Inflammatory macrophage treated with lipopolysaccharide for 1 hour (primary cell): ENCODE data around the gene SOCS3.
"Not testable (repeated sequence)": the region's sequence is repeated elsewhere in the genome, so short reads cannot be mapped to it uniquely, and the experiment has no call there.

Experiments
- DNase-seq, 2 donors: peaks; one replicate each; pipeline ENCODE4 v3.0.0-alpha.2; 2020 to 2022

SOCS3 gene

GRCh38 chr17:78347453-78347852 lies 12.4 kb downstream of the SOCS3 start:
- no peak for DNase-seq

- no peak for DNase-seq
Observed at GRCh38 chr17:78346605-78347250, 13.1 kb downstream of the SOCS3 start.

DNA sequence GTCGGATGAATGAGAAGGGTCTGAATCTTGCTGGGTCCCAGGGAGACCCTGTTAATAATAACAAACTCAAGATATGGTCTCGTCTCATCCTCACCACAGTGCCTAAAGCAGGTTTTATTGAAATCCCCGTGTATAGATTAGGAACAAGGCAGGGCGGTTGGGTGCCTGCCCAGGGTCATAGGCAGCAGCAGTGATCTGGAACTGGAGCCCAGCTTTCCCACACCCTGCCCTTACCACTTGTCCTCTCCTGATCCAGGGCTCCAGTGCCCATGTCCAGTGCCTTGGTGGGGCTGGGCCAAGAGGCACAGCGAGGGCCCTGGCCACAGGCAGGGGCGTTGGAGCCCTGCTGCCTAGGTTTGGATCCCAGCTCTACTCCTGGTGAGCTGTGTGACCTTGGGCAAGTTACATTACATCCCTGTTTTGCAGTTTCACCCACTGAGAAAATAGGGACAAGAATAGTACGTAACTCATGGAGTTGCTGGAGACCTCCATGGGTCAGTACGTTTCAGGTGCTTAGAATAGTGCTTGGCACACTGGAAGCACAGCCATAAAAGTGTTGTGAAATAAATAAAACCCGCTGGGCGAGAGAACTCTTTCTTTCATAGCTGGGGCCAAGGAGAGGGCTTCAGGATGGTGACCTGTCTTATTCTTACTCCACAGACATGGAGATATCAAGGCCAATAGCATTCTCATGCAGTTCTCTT lies 13.9 kb downstream of the SOCS3 start:
- no peak for DNase-seq

DNA sequence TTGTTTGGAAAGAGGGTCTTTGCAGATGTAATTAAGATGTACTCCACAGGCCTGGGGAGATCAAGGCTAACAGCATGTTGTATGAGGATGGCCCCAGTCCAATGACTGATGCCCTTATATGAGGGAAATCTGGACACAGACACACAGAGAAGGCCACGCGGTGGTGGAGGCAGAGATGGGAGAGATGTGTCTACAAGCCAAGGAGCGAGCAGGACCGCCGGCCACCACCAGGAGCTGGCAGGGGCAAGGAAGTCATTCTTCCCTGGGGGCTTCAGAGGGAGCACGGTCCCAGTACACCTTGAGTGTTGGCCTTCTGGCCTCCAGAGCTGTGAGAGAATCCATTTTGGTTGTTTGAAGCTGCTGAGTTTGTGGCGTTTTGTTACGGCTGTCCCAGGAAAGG lies 14.7 kb downstream of the SOCS3 start:
- no peak for DNase-seq

- DNase-seq = no peak
Observed at GRCh38 chr17:78344666-78345065, 15.2 kb downstream of the SOCS3 start.

GRCh38 chr17:78343543-78344201 lies 16.2 kb downstream of the SOCS3 start:
- DNase-seq = peak; percentile 62 to 81

DNA sequence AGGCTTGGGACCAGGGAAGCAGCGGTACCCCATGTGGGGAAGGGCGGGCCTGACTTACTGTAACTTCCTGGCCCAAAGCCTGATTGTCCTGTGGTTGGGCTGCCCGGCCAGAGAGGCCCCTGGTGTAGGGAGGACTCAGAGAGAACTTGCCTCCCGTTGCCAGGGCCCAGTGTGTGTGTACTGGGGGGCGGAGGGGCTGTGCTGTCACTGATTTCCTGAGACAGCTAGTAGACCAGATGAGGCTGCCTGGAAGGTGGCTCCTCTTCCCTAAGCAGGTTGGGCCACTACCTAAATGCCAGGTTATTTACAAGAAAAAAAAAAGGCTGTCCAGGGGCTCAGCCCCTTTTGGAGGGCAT lies 16.7 kb downstream of the SOCS3 start:
- peak in 1 of 2 donors; percentile 56 for DNase-seq

DNA sequence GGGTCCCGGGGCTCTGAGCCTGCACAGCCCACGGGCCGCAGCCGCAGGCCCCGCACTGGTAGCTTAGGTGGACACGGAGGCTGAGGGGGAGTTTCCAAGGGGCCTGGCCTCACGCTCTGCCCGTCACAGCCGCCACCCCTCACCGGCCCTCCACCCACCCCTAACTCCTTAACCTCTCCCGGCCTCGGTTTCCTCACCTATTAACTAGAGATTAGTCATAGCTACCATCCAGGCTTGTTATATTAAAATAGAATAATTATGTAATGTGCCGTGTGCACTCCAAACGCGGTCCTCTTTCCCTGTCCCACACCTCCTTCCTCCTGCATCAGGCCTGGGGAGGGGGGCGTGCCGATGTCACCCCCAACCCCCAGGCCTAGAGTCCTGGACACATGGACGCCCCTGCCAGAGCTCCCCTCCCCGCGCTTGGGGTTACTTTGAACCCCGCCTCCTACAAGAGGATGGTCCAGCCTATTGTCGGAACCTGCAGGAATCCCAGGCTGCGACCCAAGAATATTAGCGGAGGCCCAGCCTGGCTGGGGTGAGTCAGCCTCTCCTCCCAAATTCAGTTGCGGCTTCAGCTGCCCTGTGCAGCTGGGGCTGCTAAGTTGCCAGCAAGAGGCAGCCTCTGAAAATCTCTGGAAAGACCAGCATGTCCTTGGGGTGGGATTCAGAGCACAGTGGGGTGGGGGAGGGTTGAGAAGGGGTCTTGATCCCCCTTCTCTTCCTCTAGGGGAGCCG lies 17.3 kb downstream of the SOCS3 start:
- peak; percentile 54 to 78 for DNase-seq

- peak in 1 of 2 donors; percentile 71 for DNase-seq
Observed at GRCh38 chr17:78341559-78342448, 18.1 kb downstream of the SOCS3 start.

GRCh38 chr17:78340183-78340955 lies 19.5 kb downstream of the SOCS3 start:
- DNase-seq = no peak

DNA sequence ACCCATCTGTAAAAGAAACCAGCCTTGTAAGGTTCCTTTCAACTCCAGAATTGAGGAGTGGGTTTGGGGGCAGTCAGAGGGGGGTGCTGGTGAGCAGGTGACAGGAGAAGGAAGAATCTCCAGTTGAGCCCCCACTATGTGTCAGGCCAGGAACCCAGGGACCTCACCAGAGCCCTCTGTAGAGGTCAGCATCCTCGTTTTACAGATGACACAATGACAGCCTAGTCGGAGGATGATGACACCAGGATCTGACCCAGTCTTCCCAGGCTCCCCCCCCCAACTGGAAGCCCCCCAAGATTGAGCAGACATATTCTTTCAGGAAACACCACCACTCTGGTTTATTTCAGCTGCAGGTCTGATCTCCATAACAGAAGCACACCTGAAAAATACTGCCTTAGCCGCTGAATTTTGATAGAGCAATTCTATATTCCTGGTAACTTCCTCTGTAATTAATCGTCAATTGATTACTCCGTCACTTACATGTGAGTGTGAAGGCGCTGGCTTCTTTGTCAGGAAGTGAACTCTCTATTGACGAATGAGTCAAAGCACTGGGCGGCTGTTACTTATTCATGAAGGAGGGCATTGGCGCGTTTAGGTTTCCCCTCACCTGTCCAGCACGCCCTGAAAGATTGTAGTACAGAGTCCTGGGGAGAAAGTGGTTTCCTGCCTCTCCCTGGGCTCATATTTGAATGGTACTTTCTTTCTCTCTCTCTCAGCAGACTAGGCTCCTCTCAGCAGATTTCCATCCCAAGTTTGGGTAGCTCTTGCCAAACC lies 21.2 kb downstream of the SOCS3 start:
- DNase-seq = peak in 1 of 2 donors; percentile 28

GRCh38 chr17:78337244-78338109 lies 22.4 kb downstream of the SOCS3 start:
- DNase-seq = peak; percentile 99 to 100

DNA sequence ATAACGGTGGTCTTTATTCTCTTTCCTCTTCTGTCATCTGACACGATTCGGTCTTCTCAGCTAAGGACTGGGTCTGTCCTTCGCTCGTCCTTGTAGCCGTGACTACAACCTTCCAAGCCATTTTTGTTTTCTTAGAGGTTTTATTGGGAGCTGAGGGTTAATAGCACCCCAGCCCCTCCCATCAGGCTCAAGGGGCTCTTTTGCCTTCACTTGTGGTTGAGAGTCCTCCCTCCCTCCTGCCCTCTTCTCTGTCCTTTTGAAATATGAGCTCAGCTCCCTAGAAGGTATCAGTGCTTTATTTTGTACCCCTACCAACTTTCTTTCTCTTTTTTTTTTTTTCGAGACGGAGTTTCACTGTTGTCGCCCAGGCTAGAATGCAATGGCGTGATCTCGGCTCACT lies 24.7 kb downstream of the SOCS3 start:
- no peak for DNase-seq

GRCh38 chr17:78332991-78333390 lies 26.9 kb downstream of the SOCS3 start:
- DNase-seq = no peak

DNA sequence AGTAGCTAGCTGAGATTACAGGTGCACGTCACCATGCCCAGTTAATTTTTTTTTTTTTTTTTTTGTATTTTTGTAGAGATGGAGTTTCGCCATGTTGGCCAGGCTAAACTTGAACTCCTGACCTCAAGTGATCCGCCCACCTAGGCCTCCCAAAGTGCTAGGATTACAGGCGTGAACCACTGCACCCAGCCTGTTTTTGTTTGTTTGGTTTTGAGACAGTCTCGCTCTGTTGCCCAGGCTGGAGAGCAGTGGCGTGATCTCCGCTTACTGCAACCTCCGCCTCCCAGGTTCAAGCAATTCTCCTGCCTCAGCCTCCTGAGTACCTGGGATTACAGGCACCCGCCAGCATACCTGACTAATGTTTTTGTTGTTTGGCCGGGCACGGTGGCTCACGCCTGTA lies 28.5 kb downstream of the SOCS3 start:
- DNase-seq = not testable (repeated sequence)

GRCh38 chr17:78330570-78331224 lies 29.2 kb downstream of the SOCS3 start:
- no peak for DNase-seq

DNA sequence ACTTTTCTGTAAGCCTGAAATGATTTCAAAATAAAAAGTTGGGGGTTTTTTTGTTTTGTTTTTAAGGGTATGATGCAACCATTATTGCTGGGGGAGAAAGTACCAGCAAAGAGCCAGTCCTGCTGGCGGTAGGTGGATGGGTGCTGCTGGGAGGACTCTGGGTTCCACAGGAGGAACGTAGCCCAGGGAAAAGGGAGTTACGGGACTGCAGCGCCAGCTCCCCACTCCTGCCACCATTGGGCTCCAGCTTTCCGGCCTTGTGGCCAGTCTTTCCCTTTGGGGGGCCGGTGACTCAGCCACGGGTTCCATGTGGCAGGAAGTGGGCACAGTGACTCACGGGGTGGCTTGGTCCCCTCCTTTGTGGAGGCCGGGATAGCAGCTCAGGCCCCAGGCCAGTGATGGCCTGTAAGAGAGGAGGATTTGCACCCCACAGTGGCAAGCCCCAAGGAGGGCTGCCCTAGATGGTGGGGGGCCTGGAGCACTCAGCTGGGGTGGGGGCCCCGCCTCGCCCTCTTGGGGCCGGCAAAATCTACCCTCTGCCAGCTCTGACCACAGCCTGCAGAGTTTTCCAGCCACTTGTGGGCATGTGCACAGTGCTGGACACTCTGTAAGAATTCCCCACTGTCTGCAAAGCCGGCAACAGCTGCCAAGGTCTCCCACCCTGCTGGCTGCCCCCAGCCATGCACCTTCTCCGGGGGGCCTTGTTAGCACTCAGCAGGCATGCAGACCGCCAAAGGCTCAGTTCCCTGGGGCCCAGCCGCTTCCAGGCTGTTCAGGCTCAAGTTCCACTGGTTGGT lies 30.4 kb downstream of the SOCS3 start:
- peak; percentile 84 to 87 for DNase-seq

DNA sequence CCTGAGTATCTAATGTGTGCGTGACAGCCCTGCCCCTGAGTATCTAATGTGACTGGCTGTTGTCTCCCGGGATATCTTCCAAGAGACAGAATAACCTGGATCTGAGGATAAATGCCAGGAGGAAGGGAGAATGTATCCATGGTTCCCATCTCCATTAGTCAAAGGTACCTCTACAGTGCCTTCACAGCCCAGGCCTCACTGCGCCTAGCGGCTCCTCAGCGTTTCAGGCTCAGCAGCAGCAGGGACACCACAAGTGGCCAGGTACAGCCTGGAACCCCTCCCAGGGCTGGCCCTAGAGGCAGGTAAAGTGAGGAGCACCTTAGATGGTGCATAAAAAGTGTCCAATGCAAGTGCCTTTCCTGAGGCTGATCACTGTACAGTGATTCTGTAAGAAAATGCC lies 32.0 kb downstream of the SOCS3 start:
- no peak for DNase-seq
